H1 (cell line): ENCODE results near the gene SLC9B2. TPM values are rescaled to one million over a fixed set of nuclear protein-coding genes. Genes with fewer than 3 reads are reported as not detected.

ENCODE experiments used
- CTCF ChIA-PET: fragments of 300-600 bp; sonication (Branson Sonifier 250); formaldehyde crosslinking; loops from one replicate; lab custom pipeline; 2021; ENCODE audit not compliant: partially characterized antibody; lab: Charles Lee
- POLR2A ChIA-PET: fragments of 300-600 bp; sonication (Branson Sonifier 250); formaldehyde crosslinking; loops from one replicate; lab custom pipeline; 2021; ENCODE audit warnings: inconsistent platforms; ENCODE audit not compliant: partially characterized antibody; lab: Charles Lee
- DNase-seq, 2 experiments: peaks; one replicate each; pipeline versions ENCODE4 v3.0.0 to v3.0.0-alpha.2; 2010 to 2022; ENCODE audit warnings: low spot score in 2 of 2, low read depth in 1 of 2, mixed read lengths in 1 of 2
- FAIRE-seq: peaks from 2 replicates; lab custom pipeline; 2011; peaks lifted over from hg19 to GRCh38; lab: Jason Lieb, UNC
- H2AFZ ChIP-seq: 2 replicates; pipeline ENCODE4 v1.8.1; 2012; ENCODE audit warnings: low read length, inconsistent platforms
- H2AK5ac ChIP-seq: 2 replicates; pipeline ENCODE4 v1.6.1; 2013; ENCODE audit warnings: low read depth, low read length
- H2BK120ac ChIP-seq: replicated peaks from 2 replicates; pipeline ENCODE3; 2013; ENCODE audit warnings: low read depth, low read length, inconsistent platforms
- H2BK12ac ChIP-seq: 2 replicates; pipeline ENCODE4 v1.6.1; 2013; ENCODE audit warnings: low read depth, low read length
- H2BK15ac ChIP-seq: 2 replicates; pipeline ENCODE4 v1.6.1; 2013; ENCODE audit warnings: low read length
- H2BK20ac ChIP-seq: 2 replicates; pipeline ENCODE4 v1.6.1; 2013; ENCODE audit warnings: low read length
- H2BK5ac ChIP-seq: 2 replicates; pipeline ENCODE4 v1.6.1; 2013; ENCODE audit warnings: low read depth, low read length
- H3K14ac ChIP-seq: 2 replicates; pipeline ENCODE4 v1.6.1; 2013; ENCODE audit warnings: inconsistent platforms; ENCODE audit not compliant: insufficient read length
- H3K18ac ChIP-seq: 2 replicates; pipeline ENCODE4 v1.6.1; 2013; ENCODE audit warnings: low read length; ENCODE audit errors: extremely low read depth
- H3K23ac ChIP-seq: 2 replicates; pipeline ENCODE4 v1.6.1; 2013; ENCODE audit warnings: inconsistent platforms; ENCODE audit not compliant: insufficient read length
- H3K23me2 ChIP-seq: 2 replicates; pipeline ENCODE4 v1.6.1; 2013; ENCODE audit warnings: low read depth, low read length
- H3K27ac ChIP-seq: 2 replicates; pipeline ENCODE4 v1.6.1; 2011; ENCODE audit warnings: low read depth, low read length, inconsistent platforms
- H3K27me3 ChIP-seq, 4 experiments: replicated peaks in 1 of 4; 1 replicate in 1 of 4; 2 replicates in 3 of 4; pipeline versions ENCODE4 v1.6.1 to v1.8.1; 2011 to 2013; ENCODE audit warnings: low read length in 3 of 4, mild to moderate bottlenecking in 3 of 4, inconsistent platforms in 2 of 4, mixed read lengths in 2 of 4, moderate library complexity in 1 of 4; ENCODE audit not compliant: control insufficient read depth in 3 of 4, insufficient read depth in 3 of 4; ENCODE audit errors: extremely low read depth in 1 of 4
- H3K36me3 ChIP-seq, 4 experiments: 2 replicates each; pipeline versions ENCODE4 v1.6.1 to v1.8.1; 2011 to 2013; ENCODE audit warnings: mild to moderate bottlenecking in 4 of 4, low read length in 3 of 4, moderate library complexity in 2 of 4, control low read depth in 1 of 4, inconsistent platforms in 1 of 4; ENCODE audit not compliant: insufficient read depth in 4 of 4, control insufficient read depth in 2 of 4
- H3K4ac ChIP-seq: replicated peaks from 2 replicates; pipeline ENCODE3; 2013; ENCODE audit warnings: low read length, low read depth, mixed read lengths, inconsistent platforms; ENCODE audit not compliant: insufficient read length
- H3K4me1 ChIP-seq, 4 experiments: replicated peaks in 1 of 4; 1 replicate in 1 of 4; 2 replicates in 3 of 4; pipeline versions ENCODE4 v1.6.1 to v1.8.1; 2011 to 2013; ENCODE audit warnings: low read length in 3 of 4, inconsistent platforms in 2 of 4, mixed read lengths in 1 of 4; ENCODE audit not compliant: insufficient read depth in 4 of 4, control insufficient read depth in 3 of 4
- H3K4me2 ChIP-seq, 2 experiments: 2 replicates each; pipeline versions ENCODE4 v1.6.1 to v1.8.1; 2011 to 2013; ENCODE audit warnings: low read depth in 2 of 2, low read length in 2 of 2, control low read depth in 1 of 2, inconsistent platforms in 1 of 2, mild to moderate bottlenecking in 1 of 2; ENCODE audit not compliant: insufficient read depth in 1 of 2
- H3K4me3 ChIP-seq, 4 experiments: fragments of 200-600, 300-600 bp in 1 of 4; sonication (generic), shearing (Covaris generic), sonication (Bioruptor Twin) in 1 of 4; 2 replicates each; pipeline versions ENCODE4 v1.5.1 to v1.8.1; 2011 to 2016; ENCODE audit warnings: low read length in 4 of 4, low read depth in 3 of 4, control low read depth in 2 of 4, inconsistent platforms in 2 of 4, mild to moderate bottlenecking in 2 of 4, mixed read lengths in 1 of 4, moderate library complexity in 1 of 4; ENCODE audit not compliant: insufficient read depth in 2 of 4; ENCODE audit errors: extremely low read depth in 1 of 4
- H3K56ac ChIP-seq: replicated peaks from 2 replicates; pipeline ENCODE3; 2013; ENCODE audit warnings: low read depth, mild to moderate bottlenecking, mixed read lengths, low read length, inconsistent platforms; ENCODE audit not compliant: insufficient read length
- H3K79me1 ChIP-seq: 2 replicates; pipeline ENCODE4 v1.6.1; 2013; ENCODE audit warnings: low read depth, low read length, control low read depth
- H3K79me2 ChIP-seq, 2 experiments: 2 replicates each; pipeline versions ENCODE4 v1.6.1 to v1.8.1; 2012 to 2013; ENCODE audit warnings: low read length in 2 of 2, mild to moderate bottlenecking in 2 of 2, inconsistent platforms in 1 of 2; ENCODE audit not compliant: insufficient read depth in 2 of 2, control insufficient read depth in 1 of 2
- H3K9ac ChIP-seq, 4 experiments: replicated peaks in 1 of 4; 1 replicate in 1 of 4; 2 replicates in 3 of 4; pipeline versions ENCODE4 v1.6.1 to v1.8.1; 2011 to 2013; ENCODE audit warnings: low read depth in 3 of 4, low read length in 3 of 4, control low read depth in 2 of 4, mild to moderate bottlenecking in 2 of 4, moderate library complexity in 2 of 4, inconsistent platforms in 1 of 4; ENCODE audit errors: extremely low read depth in 1 of 4
- H3K9me3 ChIP-seq, 2 experiments: 2 replicates each; pipeline versions ENCODE4 v1.6.1 to v1.8.1; 2012 to 2013; ENCODE audit warnings: mild to moderate bottlenecking in 2 of 2, moderate library complexity in 2 of 2, control low read depth in 1 of 2, inconsistent platforms in 1 of 2, low read depth in 1 of 2, low read length in 1 of 2, mixed read lengths in 1 of 2; ENCODE audit not compliant: insufficient read depth in 2 of 2
- H4K20me1 ChIP-seq, 2 experiments: replicated peaks in 1 of 2; 2 replicates each; pipeline versions ENCODE3 to v1.8.1; 2011 to 2013; ENCODE audit warnings: inconsistent platforms in 2 of 2, low read length in 2 of 2, mild to moderate bottlenecking in 1 of 2; ENCODE audit not compliant: insufficient read depth in 2 of 2, control insufficient read depth in 1 of 2
- H4K5ac ChIP-seq: 2 replicates; pipeline ENCODE4 v1.6.1; 2013; ENCODE audit warnings: low read length, low read depth, mixed read lengths, inconsistent platforms; ENCODE audit not compliant: insufficient read length
- H4K8ac ChIP-seq: 2 replicates; pipeline ENCODE4 v1.8.0; 2013; ENCODE audit warnings: mild to moderate bottlenecking, moderate library complexity, low read length, inconsistent platforms; ENCODE audit not compliant: insufficient read depth; ENCODE audit errors: extremely low read depth
- H4K91ac ChIP-seq: replicated peaks from 2 replicates; pipeline ENCODE3; 2013; ENCODE audit warnings: low read length, mixed read lengths, inconsistent platforms; ENCODE audit not compliant: insufficient read length
- WGBS, 2 experiments: shearing (Covaris generic) in 1 of 2; methylation state at CpG; one replicate each; pipeline versions ENCODE4 v1.1.6 to v1.1.7; 2013 to 2015; ENCODE audit warnings: low lambda C conversion rate in 2 of 2, mixed read lengths in 2 of 2, inconsistent platforms in 1 of 2, low coverage in 1 of 2, missing lambda C conversion rate in 1 of 2; ENCODE audit not compliant: insufficient replicate concordance in 2 of 2, insufficient coverage in 1 of 2, insufficient read length in 1 of 2; ENCODE audit errors: extremely low coverage in 1 of 2, missing lambda C conversion rate in 1 of 2; 5-methylcytosine and 5-hydroxymethylcytosine counted together
- polyA plus RNA-seq, 7 experiments: library from polyadenylated mRNA; depleted of rRNA in 3 of 7; stranded (reverse) in 5 of 7; unstranded in 2 of 7; fragments of >200 nt in 5 of 7; fragments of 200-250 nt in 2 of 7; gene quantifications; 1 replicate in 5 of 7; 2 replicates in 1 of 7; 4 replicates in 1 of 7; pipeline versions ENCODE4 v1.2.1 to v1.2.3, GENCODE V29; 2011 to 2013; ENCODE audit warnings: missing spikeins in 2 of 7, mixed read lengths in 2 of 7
- total RNA-seq: library from RNA; stranded (reverse); fragmentation: NEBNext Ultra II Directional; extraction: Animal tissue kit (Norgen Biotek cat#: 25700); gene quantifications from 2 replicates; pipeline ENCODE4 v1.2.1, GENCODE V29; 2021

SLC9B2 gene
- total and polyA plus RNA-seq, 2 of the 8 experiments (the other 6 are each of a cell fraction or from before 2014, with no cell fraction given), result 3.2 to 5.2 TPM

DNA sequence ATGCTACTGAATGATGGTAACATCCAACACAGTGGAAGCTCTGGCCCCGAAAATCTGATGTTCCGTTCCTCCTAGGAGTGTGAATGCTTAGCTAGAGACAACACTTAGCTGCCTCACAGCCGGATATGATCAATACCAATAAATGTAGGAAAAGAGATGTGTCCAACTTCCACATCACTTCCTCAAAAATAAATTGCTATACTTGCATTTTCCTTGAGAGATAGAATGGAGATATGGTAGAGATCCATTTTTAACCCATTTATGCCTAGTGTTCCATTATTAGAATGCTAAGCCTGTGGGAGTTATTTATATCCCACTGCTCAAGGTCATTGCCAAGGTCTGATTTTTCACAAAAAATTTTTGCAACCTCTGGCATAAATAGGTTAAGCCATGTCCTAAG, 51.6 kb downstream of the SLC9B2 start:
- no peak overlapping the region for H4K5ac ChIP-seq

More for the DNA sequence above, 51.6 kb downstream of the SLC9B2 start:
- no peak for DNase-seq
- Histone ChIP-seq H3K79me1 (no peaks in the 10 kb centered on the region), H4K8ac (no peak overlapping the region), H3K9me3 (no peaks in the 10 kb centered on the region), H3K4me2 (no peak overlapping the region), H2AK5ac (no peak overlapping the region), H2BK120ac (no peak overlapping the region), H3K9ac (no peak overlapping the region), H3K4me3 (no peak overlapping the region), H3K14ac (no peak overlapping the region), H3K23ac (no peak overlapping the region), H2BK20ac (no peak overlapping the region), H3K18ac (no peak overlapping the region), H3K27ac (no peak overlapping the region), H3K56ac (no peak overlapping the region), H2BK15ac (no peak overlapping the region), H3K36me3 (no peaks in the 10 kb centered on the region), H3K23me2 (no peaks in the 10 kb centered on the region; the same call in 1 of the 2 replicates), H4K20me1 (no peaks in the 10 kb centered on the region), H2BK5ac (no peak overlapping the region), H3K4me1 (peaks cover 0 to 2% (median 0%) of the 10 kb centered on the region in 4 experiments; a peak in 1 of 7 replicates), H2BK12ac (no peak overlapping the region), H3K79me2 (no peaks in the 10 kb centered on the region), H2AFZ (no peak overlapping the region), H3K4ac (no peak overlapping the region), H3K27me3 (no peaks in the 10 kb centered on the region), H4K91ac (no peak overlapping the region)
- WGBS, 2 experiments, result 84% methylated on average over 3 of the region's 3 CpGs; no CpG with 5 or more reads in 1 of the 2 experiments
- CTCF ChIA-PET, result interaction anchor here (1.0 to 1.2 kb wide), 5 partner anchors 7 to 571 kb away, joined by 3 to 6 read pairs (median 3); no protein-coding TSS in a partner anchor
- POLR2A ChIA-PET, result no interaction called here
- FAIRE-seq, result no peak
